GM06990 (cell line): ENCODE results near the gene LGI1.

Source experiments
- DNase-seq: peaks from one replicate; pipeline ENCODE4 v3.0.0-alpha.2; 2011; ENCODE audit not compliant: insufficient read length; ENCODE audit errors: extremely low read depth
- H3K27me3 ChIP-seq: replicated peaks from 2 replicates; pipeline ENCODE4 v1.6.0; 2011; ENCODE audit warnings: low read length; ENCODE audit not compliant: control insufficient read depth, insufficient read depth
- H3K36me3 ChIP-seq: 2 replicates; pipeline ENCODE4 v1.5.1; 2011; ENCODE audit warnings: low read length; ENCODE audit not compliant: control insufficient read depth, insufficient read depth
- H3K4me3 ChIP-seq: replicated peaks from 2 replicates; pipeline ENCODE4 v1.5.1; 2011; ENCODE audit warnings: low read depth, mild to moderate bottlenecking, control low read depth, low read length
- CTCF ChIP-seq: IDR thresholded peaks from 2 replicates; pipeline ENCODE4 v1.5.1; 2011; ENCODE audit warnings: low read length, control low read depth, mild to moderate bottlenecking, inconsistent platforms; ENCODE audit not compliant: insufficient read depth, poor library complexity, severe bottlenecking

The LGI1 gene

DNA sequence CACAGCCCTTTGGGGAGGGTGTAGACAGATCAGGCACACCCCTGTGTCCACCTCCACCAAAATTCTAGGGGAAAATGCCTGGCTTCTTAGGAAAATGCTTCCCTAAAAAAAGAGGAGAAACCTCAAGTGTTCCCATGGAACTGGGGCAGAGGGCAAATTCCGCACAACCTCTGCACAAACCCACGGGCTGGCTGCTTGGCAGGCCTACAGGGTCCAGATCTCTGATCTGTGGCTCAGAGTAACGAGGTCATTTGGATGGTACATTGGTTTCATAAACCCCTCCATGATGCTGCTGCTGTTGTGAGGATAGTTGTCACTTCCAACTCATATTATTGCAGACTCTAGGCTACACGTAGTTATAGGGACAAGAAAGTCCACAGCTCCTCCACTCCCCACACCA, 16.0 kb downstream of the LGI1 start:
- no peak for TF ChIP-seq CTCF
- Histone ChIP-seq H3K4me3 (no peak overlapping the region), H3K27me3 (no peaks in the 10 kb centered on the region; the same call in 1 of the 2 replicates), H3K36me3 (no peaks in the 10 kb centered on the region)
- no peak for DNase-seq

DNA sequence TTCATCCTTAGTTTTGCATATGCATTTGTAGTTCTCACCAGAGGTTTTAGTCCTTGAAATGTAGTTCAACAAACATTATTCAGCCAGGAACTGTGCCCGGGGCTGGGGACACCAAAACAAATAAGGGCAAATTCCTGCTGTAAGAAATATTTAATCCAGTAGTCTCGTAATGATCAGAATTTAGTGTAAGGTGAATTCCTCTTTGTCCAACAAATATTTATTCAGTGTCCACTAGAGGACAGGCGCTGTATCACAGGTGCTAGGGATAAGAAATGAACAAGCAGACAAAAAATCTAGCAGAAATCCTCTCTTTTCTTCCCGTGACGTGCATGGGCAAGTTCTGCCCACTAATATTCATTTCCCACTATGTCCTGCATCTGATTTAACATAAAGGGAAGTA, 17.6 kb downstream of the LGI1 start:
- no peak overlapping the region for H3K4me3 ChIP-seq
- no peak for DNase-seq
- H3K27me3 ChIP-seq: no peaks in the 10 kb centered on the region; the same call in 1 of the 2 replicates
- TF ChIP-seq CTCF: no peak
- H3K36me3 ChIP-seq: no peaks in the 10 kb centered on the region

GRCh38 chr10:93777092-93777491, 19.4 kb downstream of the LGI1 start:
- Histone ChIP-seq H3K27me3 (no peaks in the 10 kb centered on the region; the same call in 1 of the 2 replicates), H3K36me3 (no peaks in the 10 kb centered on the region), H3K4me3 (no peak overlapping the region)
- DNase-seq: no peak
- TF ChIP-seq CTCF: no peak

GRCh38 chr10:93784059-93784458, 26.3 kb downstream of the LGI1 start:
- no peaks in the 10 kb centered on the region for H3K27me3 ChIP-seq

DNA sequence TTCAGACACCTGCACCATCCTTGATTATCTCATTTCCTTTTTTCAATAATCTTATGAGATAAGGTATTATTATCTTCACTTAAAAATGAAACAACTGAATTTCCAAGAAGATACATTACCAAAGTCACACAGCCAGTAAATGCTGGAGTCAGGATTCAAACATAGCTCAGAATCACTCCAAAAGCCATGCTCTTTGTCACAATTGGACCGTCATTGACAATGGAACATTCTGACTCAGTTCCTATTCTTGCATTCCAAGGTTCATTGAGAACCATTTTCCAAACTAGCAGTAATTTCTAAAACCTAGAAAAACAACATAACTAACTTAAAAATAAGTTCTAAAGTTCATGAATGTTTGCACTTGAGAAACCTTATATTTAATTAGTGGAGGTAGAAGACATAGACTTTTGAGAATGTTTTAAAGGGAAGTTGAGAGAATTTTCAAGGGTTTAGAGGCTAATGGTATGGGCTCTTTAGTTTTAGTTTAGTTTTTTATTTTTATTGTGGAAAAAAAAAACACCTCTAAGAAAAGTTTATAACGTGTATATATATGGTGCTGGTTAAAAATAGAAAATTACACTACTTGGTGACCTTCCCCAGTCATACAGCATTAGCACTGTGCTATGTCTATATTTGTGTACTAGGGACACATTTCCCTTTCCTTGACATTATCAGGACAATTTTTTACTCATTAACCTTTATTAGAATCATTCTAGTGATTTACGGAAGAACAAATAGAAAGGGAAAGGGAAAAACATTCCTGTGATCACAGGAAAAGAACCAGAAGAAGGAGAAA, 30.9 kb downstream of the LGI1 start:
- H3K27me3 ChIP-seq: no peaks in the 10 kb centered on the region
- H3K4me3 ChIP-seq: no peak overlapping the region
- TF ChIP-seq CTCF: no peak
- DNase-seq: no peak
- H3K36me3 ChIP-seq: no peaks in the 10 kb centered on the region

More at GRCh38 chr10:93784059-93784458, 26.3 kb downstream of the LGI1 start:
- DNase-seq: no peak
- Histone ChIP-seq H3K36me3 (no peaks in the 10 kb centered on the region), H3K4me3 (no peak overlapping the region)
- peak; percentile 18 for TF ChIP-seq CTCF
